NCI-H510A (cell line): ENCODE data around the gene CYP3A4.
"Not testable (repeated sequence)": the region's sequence is repeated elsewhere in the genome, so short reads cannot be mapped to it uniquely, and the experiment has no call there.

Experiments used
- DNase-seq: peaks from one replicate; lab custom pipeline; 2025; lab: John Stamatoyannopoulos, UW

The CYP3A4 gene

GRCh38 chr7:99723201-99723600 lies 60.8 kb downstream of the CYP3A4 start:
- DNase-seq = not testable (repeated sequence)

DNA sequence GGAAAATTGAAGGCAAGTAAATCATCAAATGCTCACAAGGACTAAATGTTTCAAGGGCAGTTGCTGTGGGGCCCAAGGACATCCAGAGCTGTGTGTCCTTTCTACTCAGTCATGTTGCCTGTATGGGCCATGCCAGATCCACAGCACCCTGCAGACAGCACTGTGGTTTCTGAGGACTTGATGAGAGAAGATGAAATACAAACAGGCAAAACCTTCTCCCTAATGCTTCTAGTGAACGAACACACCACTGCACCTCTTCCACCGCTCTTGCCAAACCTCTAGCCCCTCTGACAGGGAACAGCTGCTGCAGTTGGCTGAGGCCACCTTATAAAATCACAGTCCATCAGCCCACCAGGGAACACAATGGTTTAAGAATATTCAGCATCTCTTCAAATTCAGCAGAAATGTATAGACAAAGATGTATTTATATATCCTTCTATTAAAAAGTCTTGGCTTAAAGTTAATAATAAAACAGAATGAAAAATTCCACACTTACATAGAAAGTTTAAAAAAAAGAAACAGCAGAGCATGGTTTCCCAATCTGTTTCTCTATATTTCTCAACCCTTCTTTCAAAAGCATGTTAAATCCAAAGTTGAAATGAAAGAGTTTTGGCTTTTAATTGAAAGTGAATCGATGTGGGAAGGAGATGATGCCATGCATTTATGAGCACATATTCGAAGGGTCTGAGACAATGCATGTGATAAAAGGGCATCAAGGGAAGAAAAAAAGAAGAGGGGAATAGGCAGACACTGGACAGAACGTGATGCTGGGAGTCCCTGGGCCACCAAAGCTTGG lies 63.0 kb downstream of the CYP3A4 start:
- DNase-seq = no peak

DNA sequence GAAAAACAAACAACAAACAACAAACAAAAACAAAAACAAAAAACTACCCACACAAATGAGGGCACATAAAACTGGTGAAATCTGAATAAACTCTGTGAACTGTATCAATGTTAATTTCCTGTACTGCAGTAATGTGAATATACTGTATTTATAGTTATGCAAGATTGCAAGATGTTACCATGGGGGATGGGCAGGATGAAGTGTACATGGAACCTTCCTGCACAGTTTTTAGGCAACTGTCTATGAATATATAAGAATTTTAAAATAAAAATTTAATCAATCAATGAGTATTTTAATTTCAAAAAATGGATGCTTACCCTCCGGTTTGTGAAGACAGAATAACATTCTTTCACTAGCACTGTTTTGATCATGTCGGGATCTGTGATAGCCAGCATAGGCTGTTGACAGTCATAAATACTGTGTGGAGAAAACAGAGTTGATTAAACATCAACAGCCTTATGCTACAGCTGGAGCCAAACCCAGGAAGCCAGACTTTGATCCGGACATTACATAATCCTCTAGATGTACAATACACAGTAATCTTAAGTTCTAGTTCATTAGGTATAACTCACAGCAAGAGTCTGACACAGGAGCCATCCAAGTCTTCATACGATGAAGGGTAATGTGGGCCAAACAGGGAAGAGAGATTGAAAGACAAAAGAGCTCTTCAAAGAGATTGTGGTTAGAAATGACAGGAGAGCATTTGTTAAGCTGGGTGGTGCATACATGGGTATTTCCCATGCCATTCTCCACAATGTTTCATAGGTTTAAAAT lies 63.8 kb downstream of the CYP3A4 start:
- DNase-seq = no peak

- no peak for DNase-seq
These were observed 69.9 kb downstream of the CYP3A4 start for GRCh38 chr7:99713995-99714570.

DNA sequence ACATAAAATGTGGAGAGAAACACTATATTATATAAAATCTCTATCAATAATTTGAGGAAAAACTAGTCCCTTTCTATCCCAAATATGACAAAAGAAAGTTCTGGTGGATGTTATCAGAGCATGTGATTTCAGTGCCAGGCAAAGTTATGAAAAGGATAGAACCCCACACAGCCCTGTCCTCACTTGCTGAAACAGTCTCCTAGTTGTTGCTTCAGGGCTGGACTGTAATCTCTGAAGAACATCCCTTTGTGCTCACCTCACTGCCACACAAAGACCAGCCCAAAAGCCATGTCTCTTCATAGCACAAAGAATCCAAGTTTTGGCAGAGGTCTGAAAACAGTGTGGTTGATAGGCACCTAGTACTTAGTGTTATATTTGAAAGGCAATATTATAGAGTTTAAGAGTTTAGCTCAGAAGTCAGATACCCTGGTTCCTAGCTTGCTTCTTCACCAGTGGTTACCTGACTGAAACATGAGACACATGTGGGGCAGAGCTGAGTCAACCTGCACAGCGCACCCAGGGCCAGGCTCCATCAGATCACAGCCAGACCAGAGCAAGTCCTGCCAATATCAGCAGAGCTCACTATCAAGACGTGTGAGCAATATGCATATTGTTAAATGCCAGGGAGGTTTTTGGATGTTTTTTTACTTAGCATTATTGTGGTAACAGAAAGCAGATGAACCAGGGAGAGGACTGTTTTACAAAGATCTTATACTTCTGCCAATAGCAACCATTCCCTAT lies 74.0 kb downstream of the CYP3A4 start:
- no peak for DNase-seq

DNA sequence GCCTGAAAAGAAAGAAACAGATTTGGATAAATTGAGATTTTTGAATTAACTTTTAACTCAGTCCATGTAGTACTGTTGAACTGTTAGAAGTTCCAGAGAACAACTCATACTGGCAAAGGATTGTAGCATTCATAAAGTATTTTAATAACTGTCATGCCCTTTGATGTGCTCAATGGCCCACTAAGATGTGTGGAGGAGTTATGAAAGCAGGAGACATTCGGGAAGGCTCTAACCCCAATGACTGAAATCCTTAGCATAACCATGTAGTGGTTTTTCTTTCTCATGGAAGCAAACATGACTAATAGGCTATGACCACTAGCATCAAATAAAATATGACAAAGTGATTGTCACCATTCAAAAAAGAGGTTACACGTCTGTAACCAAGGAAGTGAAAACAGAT lies 74.7 kb downstream of the CYP3A4 start:
- no peak for DNase-seq

- DNase-seq = no peak
These were observed 76.9 kb downstream of the CYP3A4 start for GRCh38 chr7:99707096-99707495.
